Measurements from ENCODE around the gene SLC39A9.

DNA sequence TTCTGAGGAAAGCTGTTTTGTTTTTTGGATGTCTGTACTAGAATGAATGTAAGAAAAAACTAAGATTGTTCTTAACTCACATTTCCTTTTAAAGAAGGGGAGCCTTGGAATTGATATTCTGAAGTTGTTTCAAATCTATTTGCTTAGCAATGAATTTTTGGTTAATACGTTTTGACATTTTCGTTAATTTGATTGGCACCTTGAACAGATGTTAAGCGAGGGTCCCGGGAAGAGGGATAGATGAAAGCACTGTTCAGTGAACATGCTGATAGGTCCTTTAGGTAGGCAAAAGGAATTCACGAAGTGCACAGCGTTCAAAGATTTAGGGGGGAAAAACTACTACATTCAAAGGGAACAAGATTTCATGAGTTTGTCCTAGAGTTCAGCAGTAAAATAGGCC is 1.7 kb downstream of the SLC39A9 start:
- TF ChIP-seq, protein P1, sequence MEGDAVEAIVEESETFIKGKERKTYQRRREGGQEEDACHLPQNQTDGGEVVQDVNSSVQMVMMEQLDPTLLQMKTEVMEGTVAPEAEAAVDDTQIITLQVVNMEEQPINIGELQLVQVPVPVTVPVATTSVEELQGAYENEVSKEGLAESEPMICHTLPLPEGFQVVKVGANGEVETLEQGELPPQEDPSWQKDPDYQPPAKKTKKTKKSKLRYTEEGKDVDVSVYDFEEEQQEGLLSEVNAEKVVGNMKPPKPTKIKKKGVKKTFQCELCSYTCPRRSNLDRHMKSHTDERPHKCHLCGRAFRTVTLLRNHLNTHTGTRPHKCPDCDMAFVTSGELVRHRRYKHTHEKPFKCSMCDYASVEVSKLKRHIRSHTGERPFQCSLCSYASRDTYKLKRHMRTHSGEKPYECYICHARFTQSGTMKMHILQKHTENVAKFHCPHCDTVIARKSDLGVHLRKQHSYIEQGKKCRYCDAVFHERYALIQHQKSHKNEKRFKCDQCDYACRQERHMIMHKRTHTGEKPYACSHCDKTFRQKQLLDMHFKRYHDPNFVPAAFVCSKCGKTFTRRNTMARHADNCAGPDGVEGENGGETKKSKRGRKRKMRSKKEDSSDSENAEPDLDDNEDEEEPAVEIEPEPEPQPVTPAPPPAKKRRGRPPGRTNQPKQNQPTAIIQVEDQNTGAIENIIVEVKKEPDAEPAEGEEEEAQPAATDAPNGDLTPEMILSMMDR (IDR thresholded peaks at IDR 0.05), result no peak
- no peak for TF ChIP-seq POLR2AphosphoS5 (IDR thresholded peaks at IDR 0.05)
- TF ChIP-seq POLR2A (IDR thresholded peaks at IDR 0.05), result no peak
- TF ChIP-seq EP300 (IDR thresholded peaks at IDR 0.05), result no peak

Measured in stomach (tissue), 4 donors.